ENCODE measurements around the gene ATP2C1. TPM values are rescaled to one million over a fixed set of nuclear protein-coding genes. Genes with fewer than 3 reads are reported as not detected.

Gene ATP2C1
- total and polyA plus RNA-seq, 2 of the 4 experiments (the other 2 are of a cell fraction), result 41.4 to 50.2 TPM

DNA sequence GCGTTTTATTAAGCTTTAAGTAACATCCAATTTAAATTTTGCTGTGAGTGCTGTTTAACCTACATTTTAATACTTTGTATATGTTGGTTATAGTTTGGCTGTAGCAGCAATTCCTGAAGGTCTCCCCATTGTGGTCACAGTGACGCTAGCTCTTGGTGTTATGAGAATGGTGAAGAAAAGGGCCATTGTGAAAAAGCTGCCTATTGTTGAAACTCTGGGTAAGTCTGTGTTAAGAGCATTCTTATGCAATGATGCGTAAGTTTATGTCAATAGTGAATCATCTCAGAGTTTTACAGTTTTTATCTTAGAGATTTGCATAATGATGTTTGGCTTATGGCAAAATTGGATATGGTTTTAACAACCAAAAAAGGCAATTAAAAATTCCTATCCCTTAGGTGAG lies 70.0 kb downstream of the ATP2C1 start:
- Histone ChIP-seq H4K91ac (ENCODE audit: insufficient read depth, low read depth, low read length) (no peak overlapping the region), H2BK15ac (ENCODE audit: low read depth, low read length) (no peak overlapping the region; the same call in 2 of the 3 replicates), H3K4me3 (ENCODE audit: insufficient read depth, low read depth, low read length) (no peak overlapping the region), H3K23ac (ENCODE audit: low read depth, low read length) (no peak overlapping the region), H3K9me3 (ENCODE audit: control insufficient read depth, insufficient read depth, low read length) (no peaks in the 10 kb centered on the region), H3K27ac (ENCODE audit: insufficient read depth, low read length) (peak overlapping the region; percentile 64; the same call in 1 of the 2 replicates), H3K27me3 (ENCODE audit: control insufficient read depth, insufficient read depth, low read length) (no peaks in the 10 kb centered on the region), H2BK120ac (ENCODE audit: low read depth, low read length) (no peak overlapping the region), H4K8ac (ENCODE audit: low read depth in 2 of 2, low read length in 2 of 2) (peak overlapping the region in 1 of 2 experiments; percentile 41; a peak in 1 of 4 replicates), H2AK9ac (replicated peaks; ENCODE audit: low read depth, low read length, poor library complexity) (no peak overlapping the region), H2AK5ac (ENCODE audit: low read depth, low read length) (no peak overlapping the region), H3K79me1 (ENCODE audit: low read depth in 1 of 2, low read length in 2 of 2) (peaks cover 5 to 10% of the 10 kb centered on the region in 2 experiments; a peak in 3 of 4 replicates), H2BK20ac (ENCODE audit: low read depth, low read length) (no peak overlapping the region), H3K4me1 (ENCODE audit: control insufficient read depth, insufficient read depth, low read length) (peaks cover 5% of the 10 kb centered on the region), H3K14ac (replicated peaks; ENCODE audit: low read depth, low read length) (no peak overlapping the region), H3K4me2 (ENCODE audit: low read depth, low read length) (no peak overlapping the region), H3K4ac (ENCODE audit: low read depth, low read length) (no peak overlapping the region), H4K5ac (ENCODE audit: low read depth, low read length) (no peak overlapping the region), H2AFZ (replicated peaks; ENCODE audit: low read length, poor library complexity) (no peak overlapping the region), H3K56ac (ENCODE audit: extremely low read depth, insufficient read depth, low read length) (peak overlapping the region; percentile 61; the same call in 1 of the 2 replicates), H3K36me3 (ENCODE audit: control insufficient read depth, insufficient read depth, low read length) (peaks cover 5% of the 10 kb centered on the region), H3K9me1 (ENCODE audit: insufficient read depth, low read length) (peaks cover 3% of the 10 kb centered on the region; the same call in 1 of the 2 replicates), H2BK5ac (ENCODE audit: low read depth, low read length, poor library complexity, severe bottlenecking) (peak overlapping the region; percentile 92), H4K20me1 (ENCODE audit: insufficient read depth, low read length) (no peaks in the 10 kb centered on the region), H3K18ac (ENCODE audit: low read depth, low read length) (no peak overlapping the region), H3K9ac (ENCODE audit: low read depth, low read length) (no peak overlapping the region)
- 0% methylated on average over 1 of the region's 3 CpGs; no CpG with 5 or more reads in 1 of the 2 experiments for WGBS, 2 experiments (ENCODE audit: extremely low coverage in 2 of 2, insufficient read length in 1 of 2)
- BruUV-seq (replicated peaks), result no TSS peak
- dilution Hi-C loops (cut with HindIII; ENCODE audit: low sequenced_read_pairs, unreplicated experiment) (no loop called here), in situ Hi-C loops (cut with MboI; ENCODE audit: low sequenced_read_pairs) (loop anchor here (25.0 kb wide), 1 partner anchor 1473 kb away; no protein-coding TSS in a partner anchor), intact Hi-C loops (cut with micrococcal nuclease) (loop anchor here (10.0 kb wide), 1 partner anchor 389 kb away; no protein-coding TSS in a partner anchor)
- ChIA-PET CTCF (interaction anchor here (1.0 to 1.1 kb wide), 2 partner anchors 15 to 71 kb away, joined by 3 to 4 read pairs; no protein-coding TSS in a partner anchor), POLR2A (ENCODE audit: unreplicated experiment) (interaction anchor here (0.6 kb wide), 1 partner anchor 726 kb away, joined by 3 read pairs; no protein-coding TSS in a partner anchor)
- TF ChIP-seq MAFK (IDR thresholded peaks at IDR 0.05; ENCODE audit: low read depth, low read length) (peak; percentile 58), CEBPB (IDR thresholded peaks at IDR 0.05; ENCODE audit: low read depth, low read length) (peak; percentile 97), BHLHE40 (IDR thresholded peaks at IDR 0.05; ENCODE audit: low read depth, low read length) (peak; percentile 38; the same call in 1 of the 2 replicates), MAZ (IDR thresholded peaks at IDR 0.05; ENCODE audit: borderline replicate concordance, low read depth, low read length) (no peak), FOS (IDR thresholded peaks at IDR 0.05; ENCODE audit: low read depth, low read length) (peak; percentile 91), SMC3 (IDR thresholded peaks at IDR 0.05; ENCODE audit: low read depth, low read length) (no peak)
- DNase-seq, result peak; percentile 98
- ATAC-seq (ENCODE audit: low read depth), result peak; percentile 84

All from IMR-90 (cell line).